ENCODE results near the gene SSBP4. TPM values are rescaled to one million over a fixed set of nuclear protein-coding genes. Genes with fewer than 3 reads are reported as not detected.

Gene SSBP4
- total RNA-seq, 6 donors from 2014 or later, result 52.0 to 157 (median 84.1) TPM

DNA sequence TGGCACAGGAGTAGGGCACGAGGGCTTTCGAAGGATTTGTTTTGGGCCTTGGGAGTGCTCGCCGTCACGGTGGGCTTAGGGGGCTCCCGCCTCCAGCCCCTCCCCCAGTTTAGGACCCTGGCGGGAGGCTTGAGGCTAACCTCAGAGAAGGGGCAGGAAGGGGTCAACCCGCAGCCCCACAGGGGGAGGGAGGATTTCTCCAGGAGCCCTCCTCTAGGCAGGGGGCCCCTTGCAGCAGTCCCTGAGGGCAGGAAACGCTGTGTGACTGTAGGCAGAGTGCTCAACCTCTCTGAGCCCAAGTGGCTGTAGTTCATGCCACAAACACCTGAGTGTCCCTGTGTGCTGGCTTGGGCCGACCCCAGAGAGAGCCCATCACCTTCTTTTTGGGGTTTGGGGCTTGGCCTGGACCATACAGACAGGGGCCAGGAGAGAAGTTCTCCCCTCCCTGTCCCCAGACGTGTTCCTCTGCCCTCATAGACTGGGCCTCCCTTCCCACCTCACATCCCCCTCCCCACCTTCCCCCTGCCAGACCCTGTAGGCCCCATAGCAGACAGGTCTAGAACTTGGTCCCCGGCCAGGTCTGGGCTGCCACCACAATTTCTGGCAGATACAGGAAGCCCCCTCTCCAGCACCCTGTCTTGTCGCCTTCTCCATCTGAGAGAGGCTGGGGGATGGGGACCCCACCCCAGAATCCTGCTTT is 10.7 kb downstream of the SSBP4 start:
- Histone ChIP-seq H3K27me3 (no peaks in the 10 kb centered on the region), H3K4me1 (peaks cover 29 to 61% (median 38%) of the 10 kb centered on the region in 4 donors), H3K27ac (peak overlapping the region; percentile 65 to 82 (median 76)), H3K9me3 (no peaks in the 10 kb centered on the region), H3K4me3 (peak overlapping the region in 3 of 4 donors; percentile 45 to 51 (median 50)), H3K36me3 (peaks cover 0 to 4% (median 0%) of the 10 kb centered on the region in 4 donors)
- WGBS, 2 donors, result 48 to 51% methylated on average over 10 to 13 of the region's 13 CpGs
- TF ChIP-seq POLR2A (IDR thresholded peaks at IDR 0.05) (no peak), POLR2AphosphoS5 (IDR thresholded peaks at IDR 0.05) (no peak)
- DNase-seq (no peak), ATAC-seq (ENCODE audit: low FRiP score in 2 of 2) (no peak)

DNA sequence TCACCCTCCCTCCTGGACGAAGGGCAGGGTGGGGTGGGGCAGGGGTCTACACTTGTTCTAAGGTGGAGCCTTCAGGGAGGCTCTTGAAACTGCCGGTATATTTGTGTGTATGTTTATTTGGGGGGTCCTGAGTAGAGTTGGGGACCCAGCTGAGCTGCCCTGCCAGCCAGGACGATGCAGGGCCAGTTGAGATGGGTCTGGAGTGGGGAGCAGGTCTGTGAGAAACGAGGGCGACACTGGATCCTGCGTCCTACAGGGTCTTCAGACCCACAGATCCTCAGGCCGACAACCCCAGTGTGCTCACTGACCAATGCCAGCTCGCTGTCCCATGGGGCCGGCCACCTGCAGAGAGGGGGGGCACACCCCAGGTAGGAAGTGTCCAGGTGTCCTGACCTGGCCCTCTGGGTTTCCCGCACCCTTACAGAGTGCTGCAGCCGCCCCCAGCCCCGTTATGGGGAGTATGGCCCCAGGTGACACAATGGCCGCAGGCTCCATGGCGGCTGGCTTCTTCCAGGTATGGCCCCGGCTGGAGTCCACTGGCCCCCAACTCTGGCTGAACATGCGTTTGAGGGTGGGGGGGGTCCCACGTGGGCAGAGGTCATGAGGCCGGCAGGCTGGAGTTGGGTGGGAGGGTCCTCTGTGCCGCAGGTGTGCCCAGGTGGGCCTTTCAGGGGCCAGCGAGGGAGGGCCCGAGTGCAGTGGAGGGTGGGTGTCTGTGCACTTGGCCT is 11.4 kb downstream of the SSBP4 start:
- no peaks in the 10 kb centered on the region for H3K9me3 ChIP-seq
- no peak for TF ChIP-seq POLR2A (IDR thresholded peaks at IDR 0.05)
- no peak for TF ChIP-seq POLR2AphosphoS5 (IDR thresholded peaks at IDR 0.05)
- TF ChIP-seq, protein P1, sequence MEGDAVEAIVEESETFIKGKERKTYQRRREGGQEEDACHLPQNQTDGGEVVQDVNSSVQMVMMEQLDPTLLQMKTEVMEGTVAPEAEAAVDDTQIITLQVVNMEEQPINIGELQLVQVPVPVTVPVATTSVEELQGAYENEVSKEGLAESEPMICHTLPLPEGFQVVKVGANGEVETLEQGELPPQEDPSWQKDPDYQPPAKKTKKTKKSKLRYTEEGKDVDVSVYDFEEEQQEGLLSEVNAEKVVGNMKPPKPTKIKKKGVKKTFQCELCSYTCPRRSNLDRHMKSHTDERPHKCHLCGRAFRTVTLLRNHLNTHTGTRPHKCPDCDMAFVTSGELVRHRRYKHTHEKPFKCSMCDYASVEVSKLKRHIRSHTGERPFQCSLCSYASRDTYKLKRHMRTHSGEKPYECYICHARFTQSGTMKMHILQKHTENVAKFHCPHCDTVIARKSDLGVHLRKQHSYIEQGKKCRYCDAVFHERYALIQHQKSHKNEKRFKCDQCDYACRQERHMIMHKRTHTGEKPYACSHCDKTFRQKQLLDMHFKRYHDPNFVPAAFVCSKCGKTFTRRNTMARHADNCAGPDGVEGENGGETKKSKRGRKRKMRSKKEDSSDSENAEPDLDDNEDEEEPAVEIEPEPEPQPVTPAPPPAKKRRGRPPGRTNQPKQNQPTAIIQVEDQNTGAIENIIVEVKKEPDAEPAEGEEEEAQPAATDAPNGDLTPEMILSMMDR (IDR thresholded peaks at IDR 0.05), result no peak
- no peak for TF ChIP-seq EP300 (IDR thresholded peaks at IDR 0.05)
- peaks cover 0 to 9% (median 0%) of the 10 kb centered on the region in 4 donors for H3K36me3 ChIP-seq
- H3K4me3 ChIP-seq, result no peak overlapping the region
- H3K27me3 ChIP-seq, result no peaks in the 10 kb centered on the region
- no peak for ATAC-seq (ENCODE audit: low FRiP score in 2 of 2)
- peaks cover 25 to 59% (median 37%) of the 10 kb centered on the region in 4 donors for H3K4me1 ChIP-seq
- WGBS, 2 donors, result 77 to 90% methylated on average over 14 to 20 of the region's 21 CpGs
- H3K27ac ChIP-seq, result peak overlapping the region in 1 of 4 donors; percentile 82
- peak in 1 of 2 donors; percentile 54 for DNase-seq

DNA sequence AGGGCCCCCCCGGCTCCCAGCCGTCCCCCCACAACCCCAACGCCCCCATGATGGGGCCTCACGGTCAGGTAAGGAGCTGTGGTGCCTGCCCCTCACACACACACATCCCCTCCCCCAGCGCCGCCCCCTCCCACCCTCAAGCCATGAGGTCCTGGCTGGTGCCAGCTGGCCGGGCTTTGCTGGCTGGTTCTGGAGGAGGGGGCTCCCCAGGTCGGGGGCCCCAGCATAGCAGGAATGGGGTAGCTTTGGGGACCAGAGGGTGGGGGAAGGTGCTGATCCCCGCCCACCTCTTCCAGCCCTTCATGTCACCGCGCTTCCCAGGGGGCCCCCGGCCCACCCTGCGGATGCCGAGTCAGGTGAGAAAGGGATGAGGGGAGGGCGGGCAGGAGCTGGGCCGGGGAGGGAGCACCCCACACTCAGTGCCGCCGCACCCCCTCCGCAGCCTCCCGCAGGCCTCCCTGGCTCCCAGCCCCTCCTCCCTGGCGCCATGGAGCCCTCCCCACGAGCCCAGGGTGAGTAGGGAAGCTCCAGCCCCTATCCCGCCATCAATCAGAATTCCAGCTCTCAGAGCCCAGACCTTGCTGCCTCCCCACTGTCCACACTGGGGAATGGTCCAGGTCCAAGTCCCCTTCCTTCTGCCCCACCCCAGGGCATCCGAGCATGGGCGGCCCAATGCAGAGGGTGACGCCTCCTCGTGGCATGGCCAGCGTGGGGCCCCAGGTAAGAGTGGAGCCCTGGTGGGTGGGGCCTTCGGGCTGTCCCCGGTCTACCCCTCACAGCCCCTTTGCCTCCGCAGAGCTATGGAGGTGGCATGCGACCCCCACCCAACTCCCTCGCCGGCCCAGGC is 12.4 kb downstream of the SSBP4 start:
- DNase-seq (peak in 1 of 2 donors; percentile 84), ATAC-seq (ENCODE audit: low FRiP score in 2 of 2) (no peak)
- peaks cover 0 to 13% (median 0%) of the 10 kb centered on the region in 4 donors for H3K36me3 ChIP-seq
- peaks cover 24 to 56% (median 36%) of the 10 kb centered on the region in 4 donors for H3K4me1 ChIP-seq
- H3K27ac ChIP-seq, result no peak overlapping the region
- H3K4me3 ChIP-seq, result no peak overlapping the region
- 84 to 88% methylated on average over 18 to 30 of the region's 34 CpGs for WGBS, 2 donors
- no peak for TF ChIP-seq POLR2AphosphoS5 (IDR thresholded peaks at IDR 0.05)
- TF ChIP-seq, protein P1 (IDR thresholded peaks at IDR 0.05), result no peak
- no peak for TF ChIP-seq POLR2A (IDR thresholded peaks at IDR 0.05)
- no peak for TF ChIP-seq EP300 (IDR thresholded peaks at IDR 0.05)
- no peaks in the 10 kb centered on the region for H3K9me3 ChIP-seq
- H3K27me3 ChIP-seq, result no peaks in the 10 kb centered on the region

DNA sequence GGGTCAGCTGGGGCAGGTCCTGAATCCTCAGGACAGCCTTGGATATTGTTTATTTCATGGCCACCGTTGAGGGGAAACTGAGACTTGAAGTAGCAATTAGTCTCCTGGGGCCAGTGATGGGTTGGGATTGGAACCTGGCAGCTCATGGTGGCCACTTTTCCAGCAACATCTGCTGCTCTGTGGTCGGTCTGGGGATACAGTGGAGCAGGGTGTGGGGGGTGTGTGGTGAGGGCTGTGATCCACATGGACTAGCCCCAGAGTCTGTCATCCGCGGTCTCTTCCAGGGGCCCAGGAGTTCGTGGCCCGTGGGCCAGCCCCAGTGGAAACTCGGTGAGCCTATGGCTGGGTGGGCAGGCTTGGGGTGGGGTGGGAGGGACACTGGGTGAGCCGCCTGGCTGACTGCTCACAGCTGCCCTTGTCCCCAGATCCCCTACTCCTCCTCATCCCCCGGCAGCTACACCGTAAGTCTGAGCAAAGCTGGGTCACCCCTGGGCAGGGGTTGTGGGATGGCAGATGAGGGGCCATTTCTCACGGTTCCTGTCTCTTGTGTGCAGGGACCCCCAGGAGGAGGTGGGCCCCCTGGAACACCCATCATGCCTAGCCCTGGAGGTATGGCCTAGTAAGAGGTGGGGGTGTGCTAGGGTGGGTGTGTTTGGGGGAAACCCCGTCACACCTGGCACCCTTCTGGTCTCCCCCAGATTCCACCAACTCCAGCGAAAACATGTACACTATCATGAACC is 13.2 kb downstream of the SSBP4 start:
- DNase-seq (no peak), ATAC-seq (ENCODE audit: low FRiP score in 2 of 2) (no peak)
- Histone ChIP-seq H3K9me3 (no peaks in the 10 kb centered on the region), H3K4me1 (peaks cover 31 to 59% (median 45%) of the 10 kb centered on the region in 4 donors), H3K4me3 (peak overlapping the region in 2 of 4 donors; percentile 59 to 60), H3K27ac (peak overlapping the region in 1 of 4 donors; percentile 77), H3K27me3 (no peaks in the 10 kb centered on the region), H3K36me3 (peaks cover 0 to 12% (median 0%) of the 10 kb centered on the region in 4 donors)
- 89 to 90% methylated on average over 10 to 12 of the region's 13 CpGs for WGBS, 2 donors
- no peak for TF ChIP-seq EP300 (IDR thresholded peaks at IDR 0.05)
- no peak for TF ChIP-seq POLR2AphosphoS5 (IDR thresholded peaks at IDR 0.05)
- TF ChIP-seq, protein P1 (IDR thresholded peaks at IDR 0.05), result no peak
- TF ChIP-seq POLR2A (IDR thresholded peaks at IDR 0.05), result no peak
